Measurements from ENCODE around the gene TGFBR3L. TPM values are rescaled to one million over a fixed set of nuclear protein-coding genes. Genes with fewer than 3 reads are reported as not detected.
A peak's percentile ranks its signal among the peaks of the same experiment; 100 is the strongest.

TGFBR3L gene
- total RNA-seq, 2 donors from 2014 or later = not detected

GRCh38 chr19:7922836-7923195, 8.2 kb downstream of the TGFBR3L start:
- TF ChIP-seq CTCF (IDR thresholded peaks at IDR 0.05) = no peak
- Histone ChIP-seq H3K36me3 (peaks cover 14% of the 10 kb centered on the region), H3K4me3 (no peak overlapping the region), H3K27me3 (replicated peaks; ENCODE audit: insufficient read depth) (no peaks in the 10 kb centered on the region), H3K4me1 (ENCODE audit: control insufficient read depth in 1 of 2, low read depth in 2 of 2) (peaks cover 34 to 61% of the 10 kb centered on the region in 2 donors), H3K27ac (no peak overlapping the region), H3K9me3 (no peaks in the 10 kb centered on the region)
- no peak for ATAC-seq (ENCODE audit: insufficient number of reproducible peaks, low FRiP score, low read depth)
- DNase-seq (ENCODE audit: low spot score) = no peak

- Histone ChIP-seq H3K27ac (no peak overlapping the region), H3K9me3 (no peaks in the 10 kb centered on the region), H3K4me1 (ENCODE audit: control insufficient read depth in 1 of 2, low read depth in 2 of 2) (peaks cover 35 to 61% of the 10 kb centered on the region in 2 donors)
These were observed 8.9 kb downstream of the TGFBR3L start for GRCh38 chr19:7923295-7924191.

GRCh38 chr19:7924241-7924640, 9.6 kb downstream of the TGFBR3L start:
- no peak for TF ChIP-seq CTCF (IDR thresholded peaks at IDR 0.05)
- peaks cover 38 to 60% of the 10 kb centered on the region in 2 donors for H3K4me1 ChIP-seq (ENCODE audit: control insufficient read depth in 1 of 2, low read depth in 2 of 2)
- H3K4me3 ChIP-seq = no peak overlapping the region
- H3K9me3 ChIP-seq = no peaks in the 10 kb centered on the region
- H3K27me3 ChIP-seq (replicated peaks; ENCODE audit: insufficient read depth) = no peaks in the 10 kb centered on the region
- no peak for ATAC-seq (ENCODE audit: insufficient number of reproducible peaks, low FRiP score, low read depth)
- no peak for DNase-seq (ENCODE audit: low spot score)
- H3K36me3 ChIP-seq = peaks cover 14% of the 10 kb centered on the region
- H3K27ac ChIP-seq = no peak overlapping the region

More at GRCh38 chr19:7923295-7924191, 8.9 kb downstream of the TGFBR3L start:
- Histone ChIP-seq H3K36me3 (peaks cover 14% of the 10 kb centered on the region), H3K4me3 (no peak overlapping the region), H3K27me3 (replicated peaks; ENCODE audit: insufficient read depth) (no peaks in the 10 kb centered on the region)
- ATAC-seq (ENCODE audit: insufficient number of reproducible peaks, low FRiP score, low read depth) = no peak
- DNase-seq (ENCODE audit: low spot score) = no peak
- no peak for TF ChIP-seq CTCF (IDR thresholded peaks at IDR 0.05)

GRCh38 chr19:7924651-7925170, 10.1 kb downstream of the TGFBR3L start:
- Histone ChIP-seq H3K27me3 (replicated peaks; ENCODE audit: insufficient read depth) (no peaks in the 10 kb centered on the region), H3K36me3 (peaks cover 14% of the 10 kb centered on the region), H3K4me1 (ENCODE audit: control insufficient read depth in 1 of 2, low read depth in 2 of 2) (peaks cover 42 to 60% of the 10 kb centered on the region in 2 donors), H3K9me3 (no peaks in the 10 kb centered on the region), H3K27ac (no peak overlapping the region), H3K4me3 (peak overlapping the region; percentile 64)
- DNase-seq (ENCODE audit: low spot score) (no peak), ATAC-seq (ENCODE audit: insufficient number of reproducible peaks, low FRiP score, low read depth) (no peak)
- TF ChIP-seq CTCF (IDR thresholded peaks at IDR 0.05) = no peak

- Histone ChIP-seq H3K4me3 (peak overlapping the region; percentile 64), H3K36me3 (peaks cover 14% of the 10 kb centered on the region), H3K27ac (no peak overlapping the region), H3K4me1 (ENCODE audit: control insufficient read depth in 1 of 2, low read depth in 2 of 2) (peaks cover 46 to 63% of the 10 kb centered on the region in 2 donors), H3K9me3 (no peaks in the 10 kb centered on the region), H3K27me3 (replicated peaks; ENCODE audit: insufficient read depth) (no peaks in the 10 kb centered on the region)
- no peak for ATAC-seq (ENCODE audit: insufficient number of reproducible peaks, low FRiP score, low read depth)
- DNase-seq (ENCODE audit: low spot score) = no peak
- peak; percentile 74 for TF ChIP-seq CTCF (IDR thresholded peaks at IDR 0.05)
These were observed 10.7 kb downstream of the TGFBR3L start for GRCh38 chr19:7925171-7925851.
